HCT116 (cell line): ENCODE measurements around the gene CCDC127. TPM values are rescaled to one million over a fixed set of nuclear protein-coding genes. Genes with fewer than 3 reads are reported as not detected.

Experiments used
- ATAC-seq: fragments of 200-7000 bp; cut with Tn5 transposase; 2 replicates; pipeline ENCODE4 v1.9.1; 2020; ENCODE audit warnings: mild to moderate bottlenecking, moderate library complexity
- BruUV-seq: library from RNA; stranded (reverse); fragments of 400-500 nt; replicated peaks from 2 replicates; lab custom pipeline; 2021; lab: Mats Ljungman, UMichigan
- CTCF ChIA-PET: fragments of 300-600 bp; sonication (Branson Sonifier 250); formaldehyde crosslinking; loops from one replicate; lab custom pipeline; 2021; ENCODE audit warnings: antibody characterized with exemption; lab: Charles Lee
- POLR2A ChIA-PET: fragments of 300-600, 350-600 bp; sonication (Branson Sonifier 250); formaldehyde crosslinking; loops from one replicate; lab custom pipeline; 2021; ENCODE audit warnings: antibody characterized with exemption; lab: Charles Lee
- RAD21 ChIA-PET, 2 experiments: fragments of 300-600 bp; sonication (Branson Sonifier 250); formaldehyde crosslinking; loops; one replicate each; lab custom pipeline; 2023; ENCODE audit warnings: low total read pairs in 2 of 2; ENCODE audit not compliant: uncharacterized antibody in 2 of 2, unreplicated experiment in 2 of 2, low non-redundant PET in 1 of 2; lab: Charles Lee
- DNase-seq: peaks from one replicate; pipeline ENCODE4 v3.0.0-alpha.2; 2010; ENCODE audit warnings: low read depth, low spot score
- H2AFZ ChIP-seq: fragments of 200-600 bp; shearing (Covaris generic), sonication (generic); 2 replicates; pipeline ENCODE4 v1.6.1; 2017; ENCODE audit warnings: low read depth, mixed run types, mixed read lengths, antibody characterized with exemption, low read length; ENCODE audit not compliant: poor library complexity, severe bottlenecking
- H3K27ac ChIP-seq: 2 replicates; pipeline ENCODE4 v1.5.1; 2012; ENCODE audit warnings: low read depth, low read length
- H3K27me3 ChIP-seq: fragments of 200-600 bp; sonication (generic); 2 replicates; pipeline ENCODE4 v1.6.1; 2016; ENCODE audit warnings: mixed run types, low read length, mixed read lengths; ENCODE audit not compliant: insufficient read depth
- H3K36me3 ChIP-seq, 2 experiments: fragments of 200-500 bp in 1 of 2; fragments of 200-600 bp in 1 of 2; sonication (Bioruptor generic) in 1 of 2; sonication (generic) in 1 of 2; 2 replicates each; pipeline versions ENCODE4 v1.5.1 to v1.6.1; 2014 to 2016; ENCODE audit warnings: low read length in 2 of 2, inconsistent platforms in 1 of 2, mixed read lengths in 1 of 2, mixed run types in 1 of 2; ENCODE audit not compliant: insufficient read depth in 2 of 2, control insufficient read depth in 1 of 2
- H3K4me1 ChIP-seq, 2 experiments: fragments of 200-600 bp in 1 of 2; sonication (generic) in 1 of 2; 2 replicates each; pipeline versions ENCODE4 v1.5.1 to v1.6.1; 2012 to 2017; ENCODE audit warnings: low read length in 2 of 2, inconsistent platforms in 1 of 2, mild to moderate bottlenecking in 1 of 2, mixed read lengths in 1 of 2, mixed run types in 1 of 2, moderate library complexity in 1 of 2; ENCODE audit not compliant: insufficient read depth in 2 of 2, control insufficient read depth in 1 of 2
- H3K4me2 ChIP-seq: fragments of 200-600 bp; sonication (generic); 2 replicates; pipeline ENCODE4 v1.6.1; 2017; ENCODE audit warnings: mixed run types, low read length, mixed read lengths
- H3K4me3 ChIP-seq, 2 experiments: fragments of 200-600 bp in 1 of 2; sonication (generic) in 1 of 2; replicated peaks in 1 of 2; 2 replicates each; pipeline ENCODE4 v1.5.1; 2011 to 2016; ENCODE audit warnings: low read length in 2 of 2, control low read depth in 1 of 2, low read depth in 1 of 2, mild to moderate bottlenecking in 1 of 2, mixed read lengths in 1 of 2, mixed run types in 1 of 2
- H3K79me2 ChIP-seq: fragments of 200-600 bp; sonication (generic); 2 replicates; pipeline ENCODE4 v1.6.1; 2017; ENCODE audit warnings: mild to moderate bottlenecking, mixed run types, low read length, moderate library complexity, mixed read lengths; ENCODE audit not compliant: insufficient read depth
- H3K9ac ChIP-seq: fragments of 200-600 bp; sonication (generic); 2 replicates; pipeline ENCODE4 v1.6.1; 2016; ENCODE audit warnings: low read length, mixed read lengths
- H3K9me2 ChIP-seq: fragments of 200-600 bp; sonication (generic), shearing (Covaris generic); 2 replicates; pipeline ENCODE4 v1.6.1; 2017; ENCODE audit warnings: mixed run types, mild to moderate bottlenecking, moderate library complexity; ENCODE audit not compliant: insufficient read depth
- H3K9me3 ChIP-seq, 2 experiments: fragments of 200-500 bp in 1 of 2; fragments of 200-600 bp in 1 of 2; sonication (Bioruptor generic) in 1 of 2; sonication (generic) in 1 of 2; 2 replicates each; pipeline ENCODE4 v1.6.1; 2014 to 2017; ENCODE audit warnings: low read length in 2 of 2, mixed read lengths in 2 of 2, inconsistent platforms in 1 of 2, low read depth in 1 of 2, mild to moderate bottlenecking in 1 of 2, mixed run types in 1 of 2, moderate library complexity in 1 of 2; ENCODE audit not compliant: control insufficient read depth in 1 of 2, insufficient read depth in 1 of 2
- H4K20me1 ChIP-seq: fragments of 200-600 bp; sonication (generic), shearing (Covaris generic); 2 replicates; pipeline ENCODE4 v1.6.1; 2017; ENCODE audit warnings: mixed run types, mild to moderate bottlenecking, moderate library complexity; ENCODE audit not compliant: insufficient read depth
- CBX3 ChIP-seq: IDR thresholded peaks from 2 replicates; pipeline ENCODE4 v1.6.1; 2012; ENCODE audit warnings: low read depth
- JUND ChIP-seq: IDR thresholded peaks from 2 replicates; pipeline ENCODE4 v1.6.1; 2012
- SP1 ChIP-seq: IDR thresholded peaks from 2 replicates; pipeline ENCODE4 v1.6.1; 2012; ENCODE audit warnings: low read depth
- TCF7L2 ChIP-seq: IDR thresholded peaks from 2 replicates; pipeline ENCODE4 v1.7.0; 2011; ENCODE audit warnings: borderline replicate concordance, inconsistent platforms; ENCODE audit not compliant: insufficient read depth, insufficient read length; ENCODE audit errors: extremely low read depth
- YY1 ChIP-seq: IDR thresholded peaks from 2 replicates; pipeline ENCODE4 v1.6.1; 2011; ENCODE audit warnings: low read length, low read depth, moderate library complexity, mild to moderate bottlenecking; ENCODE audit not compliant: insufficient replicate concordance; ENCODE audit errors: extremely low read depth
- ZNF274 ChIP-seq: fragments of 200-500 bp; sonication (Bioruptor generic); IDR thresholded peaks from 2 replicates; pipeline ENCODE4 v1.6.1; 2014; ENCODE audit warnings: mild to moderate bottlenecking, low read depth, low read length, inconsistent platforms
- intact Hi-C: fragments of 100-400 bp; cut with micrococcal nuclease; formaldehyde crosslinking; loops from 2 replicates; pipeline ENCODE4 v1.10.0; 2022
- total RNA-seq: library from RNA; stranded (reverse); gene quantifications from one replicate; pipeline ENCODE4 v1.2.1, GENCODE V29; 2021; ENCODE audit not compliant: unreplicated experiment
- TF ChIP-seq, protein P1 (sequence below): IDR thresholded peaks from 2 replicates; pipeline ENCODE4 v1.6.1; 2012; ENCODE audit warnings: low read depth

Gene CCDC127
- total RNA-seq, 1 experiment from 2014 or later: 5.1 TPM

DNA sequence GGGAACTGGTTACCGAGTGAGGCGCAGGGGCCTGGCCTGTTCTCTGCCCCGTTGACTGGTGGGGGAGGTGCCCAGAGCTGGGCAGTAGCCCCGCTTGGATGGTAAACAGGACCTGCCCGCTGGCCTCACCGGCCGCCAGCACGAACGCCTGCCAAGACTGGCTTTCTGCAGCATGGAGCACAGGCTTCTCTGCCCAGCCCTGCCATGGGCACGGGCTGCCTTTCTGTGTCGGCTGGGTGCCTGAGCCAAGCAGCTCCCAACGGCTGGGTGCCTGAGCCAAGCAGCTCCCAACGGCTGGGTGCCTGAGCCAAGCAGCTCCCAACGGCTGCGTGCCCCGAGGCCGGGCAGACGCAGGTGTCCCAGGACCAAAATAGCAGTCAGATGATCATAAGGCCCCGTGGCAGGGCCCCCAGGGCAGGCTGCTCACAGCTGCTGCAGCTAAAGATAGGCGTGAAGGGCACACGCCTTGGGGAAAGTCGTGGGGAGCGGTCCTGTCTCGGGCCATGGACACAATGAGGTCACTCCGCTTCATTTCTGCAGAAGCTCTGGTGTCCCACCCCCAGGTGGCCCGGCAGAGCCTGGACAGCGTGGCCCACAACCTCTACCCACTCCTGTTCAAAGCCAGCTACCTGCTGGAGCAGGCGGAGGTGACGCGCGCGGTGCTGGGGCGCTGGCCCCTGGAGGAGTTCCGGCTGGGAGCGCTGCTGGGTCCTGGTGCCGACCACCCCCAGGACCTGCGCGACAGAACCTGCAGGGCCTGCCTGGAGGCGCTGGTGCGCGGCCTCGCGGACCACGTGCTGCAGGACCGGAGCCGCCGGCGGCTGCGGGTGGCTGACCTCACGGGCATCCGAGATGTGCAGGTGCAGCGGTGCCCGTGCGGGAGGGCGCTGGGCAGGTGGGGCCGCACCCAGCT is 26.7 kb downstream of the CCDC127 start, which contains the start of gene LRRC14B:
Gene LRRC14B, plus strand, starts transcription at position 460 of the 913 bp plus-strand sequence. Its CDS starts 44 bp downstream, at position 504.
- ChIA-PET CTCF (interaction anchor here (0.8 kb wide), 1 partner anchor 125 kb away, joined by 3 read pairs; no protein-coding TSS in a partner anchor), POLR2A (no interaction called here)

More for the DNA sequence above, 26.7 kb downstream of the CCDC127 start, which contains the start of gene LRRC14B:
- no peak within 1 kb of the TSS for H3K4me2 ChIP-seq
- no peak for TF ChIP-seq JUND
- no peak for TF ChIP-seq CBX3
- TF ChIP-seq, protein P1, sequence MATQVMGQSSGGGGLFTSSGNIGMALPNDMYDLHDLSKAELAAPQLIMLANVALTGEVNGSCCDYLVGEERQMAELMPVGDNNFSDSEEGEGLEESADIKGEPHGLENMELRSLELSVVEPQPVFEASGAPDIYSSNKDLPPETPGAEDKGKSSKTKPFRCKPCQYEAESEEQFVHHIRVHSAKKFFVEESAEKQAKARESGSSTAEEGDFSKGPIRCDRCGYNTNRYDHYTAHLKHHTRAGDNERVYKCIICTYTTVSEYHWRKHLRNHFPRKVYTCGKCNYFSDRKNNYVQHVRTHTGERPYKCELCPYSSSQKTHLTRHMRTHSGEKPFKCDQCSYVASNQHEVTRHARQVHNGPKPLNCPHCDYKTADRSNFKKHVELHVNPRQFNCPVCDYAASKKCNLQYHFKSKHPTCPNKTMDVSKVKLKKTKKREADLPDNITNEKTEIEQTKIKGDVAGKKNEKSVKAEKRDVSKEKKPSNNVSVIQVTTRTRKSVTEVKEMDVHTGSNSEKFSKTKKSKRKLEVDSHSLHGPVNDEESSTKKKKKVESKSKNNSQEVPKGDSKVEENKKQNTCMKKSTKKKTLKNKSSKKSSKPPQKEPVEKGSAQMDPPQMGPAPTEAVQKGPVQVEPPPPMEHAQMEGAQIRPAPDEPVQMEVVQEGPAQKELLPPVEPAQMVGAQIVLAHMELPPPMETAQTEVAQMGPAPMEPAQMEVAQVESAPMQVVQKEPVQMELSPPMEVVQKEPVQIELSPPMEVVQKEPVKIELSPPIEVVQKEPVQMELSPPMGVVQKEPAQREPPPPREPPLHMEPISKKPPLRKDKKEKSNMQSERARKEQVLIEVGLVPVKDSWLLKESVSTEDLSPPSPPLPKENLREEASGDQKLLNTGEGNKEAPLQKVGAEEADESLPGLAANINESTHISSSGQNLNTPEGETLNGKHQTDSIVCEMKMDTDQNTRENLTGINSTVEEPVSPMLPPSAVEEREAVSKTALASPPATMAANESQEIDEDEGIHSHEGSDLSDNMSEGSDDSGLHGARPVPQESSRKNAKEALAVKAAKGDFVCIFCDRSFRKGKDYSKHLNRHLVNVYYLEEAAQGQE: no peak
- no peak for TF ChIP-seq YY1
- no peak for TF ChIP-seq TCF7L2
- no peak for TF ChIP-seq ZNF274
- TF ChIP-seq SP1: no peak
- TF ChIP-seq, all 23 proteins: peak for 0
- BruUV-seq: no TSS peak
- no peaks in the 10 kb centered on the region for H3K36me3 ChIP-seq
- H3K27ac ChIP-seq: no peak within 1 kb of the TSS
- H2AFZ ChIP-seq: no peak within 1 kb of the TSS
- H3K4me1 ChIP-seq: peaks cover 5 to 10% of the 10 kb centered on the region in 2 experiments
- no peaks in the 10 kb centered on the region for H3K79me2 ChIP-seq
- H3K4me3 ChIP-seq: no peak within 1 kb of the TSS
- H3K27me3 ChIP-seq: no peaks in the 10 kb centered on the region
- intact Hi-C loops: no loop called here
- H3K9me2 ChIP-seq: no peaks in the 10 kb centered on the region
- no peak within 1 kb of the TSS for H3K9ac ChIP-seq
- RAD21 ChIA-PET: no interaction called here
- DNase-seq (no peak), ATAC-seq (no peak)
- no peaks in the 10 kb centered on the region for H3K9me3 ChIP-seq
- H4K20me1 ChIP-seq: no peaks in the 10 kb centered on the region
